AG10803 (cell line): ENCODE results near the gene SPATS1.
"Not testable (repeated sequence)": the region's sequence is repeated elsewhere in the genome, so short reads cannot be mapped to it uniquely, and the experiment has no call there.

ENCODE experiments used
- DNase-seq: peaks from one replicate; pipeline ENCODE4 v3.0.0; 2010; ENCODE audit warnings: low read depth
- H3K4me3 ChIP-seq: 2 replicates; pipeline ENCODE4 v1.5.1; 2011; ENCODE audit warnings: mild to moderate bottlenecking, low read length, control low read depth
- TF ChIP-seq, protein P1 (sequence below): conservative IDR thresholded peaks from 2 replicates; pipeline ENCODE4 v1.5.1; 2011; ENCODE audit warnings: mild to moderate bottlenecking, low read length, control low read depth, inconsistent platforms

The SPATS1 gene

DNA sequence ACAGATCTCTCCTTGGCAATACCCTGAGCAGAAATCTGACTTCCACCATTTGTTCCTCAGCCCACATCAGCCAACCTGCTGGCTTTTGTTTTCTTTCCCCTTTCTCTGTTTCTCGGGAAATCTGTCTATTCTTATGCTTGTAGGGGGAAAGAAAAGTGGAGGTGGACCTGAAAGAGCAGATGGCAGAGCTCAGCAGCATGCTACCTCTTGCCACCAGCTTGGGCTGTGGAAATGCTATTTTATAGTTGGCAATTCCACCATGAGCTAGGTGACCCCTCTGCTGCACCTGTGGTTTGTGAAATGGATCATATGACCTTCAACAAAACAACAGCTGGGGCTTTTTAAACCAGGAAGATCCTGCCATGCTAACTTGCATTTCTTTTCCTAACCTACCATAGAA, 6.8 kb upstream of the SPATS1 start:
- H3K4me3 ChIP-seq: no peak overlapping the region
- no peak for DNase-seq
- TF ChIP-seq, protein P1, sequence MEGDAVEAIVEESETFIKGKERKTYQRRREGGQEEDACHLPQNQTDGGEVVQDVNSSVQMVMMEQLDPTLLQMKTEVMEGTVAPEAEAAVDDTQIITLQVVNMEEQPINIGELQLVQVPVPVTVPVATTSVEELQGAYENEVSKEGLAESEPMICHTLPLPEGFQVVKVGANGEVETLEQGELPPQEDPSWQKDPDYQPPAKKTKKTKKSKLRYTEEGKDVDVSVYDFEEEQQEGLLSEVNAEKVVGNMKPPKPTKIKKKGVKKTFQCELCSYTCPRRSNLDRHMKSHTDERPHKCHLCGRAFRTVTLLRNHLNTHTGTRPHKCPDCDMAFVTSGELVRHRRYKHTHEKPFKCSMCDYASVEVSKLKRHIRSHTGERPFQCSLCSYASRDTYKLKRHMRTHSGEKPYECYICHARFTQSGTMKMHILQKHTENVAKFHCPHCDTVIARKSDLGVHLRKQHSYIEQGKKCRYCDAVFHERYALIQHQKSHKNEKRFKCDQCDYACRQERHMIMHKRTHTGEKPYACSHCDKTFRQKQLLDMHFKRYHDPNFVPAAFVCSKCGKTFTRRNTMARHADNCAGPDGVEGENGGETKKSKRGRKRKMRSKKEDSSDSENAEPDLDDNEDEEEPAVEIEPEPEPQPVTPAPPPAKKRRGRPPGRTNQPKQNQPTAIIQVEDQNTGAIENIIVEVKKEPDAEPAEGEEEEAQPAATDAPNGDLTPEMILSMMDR: no peak

DNA sequence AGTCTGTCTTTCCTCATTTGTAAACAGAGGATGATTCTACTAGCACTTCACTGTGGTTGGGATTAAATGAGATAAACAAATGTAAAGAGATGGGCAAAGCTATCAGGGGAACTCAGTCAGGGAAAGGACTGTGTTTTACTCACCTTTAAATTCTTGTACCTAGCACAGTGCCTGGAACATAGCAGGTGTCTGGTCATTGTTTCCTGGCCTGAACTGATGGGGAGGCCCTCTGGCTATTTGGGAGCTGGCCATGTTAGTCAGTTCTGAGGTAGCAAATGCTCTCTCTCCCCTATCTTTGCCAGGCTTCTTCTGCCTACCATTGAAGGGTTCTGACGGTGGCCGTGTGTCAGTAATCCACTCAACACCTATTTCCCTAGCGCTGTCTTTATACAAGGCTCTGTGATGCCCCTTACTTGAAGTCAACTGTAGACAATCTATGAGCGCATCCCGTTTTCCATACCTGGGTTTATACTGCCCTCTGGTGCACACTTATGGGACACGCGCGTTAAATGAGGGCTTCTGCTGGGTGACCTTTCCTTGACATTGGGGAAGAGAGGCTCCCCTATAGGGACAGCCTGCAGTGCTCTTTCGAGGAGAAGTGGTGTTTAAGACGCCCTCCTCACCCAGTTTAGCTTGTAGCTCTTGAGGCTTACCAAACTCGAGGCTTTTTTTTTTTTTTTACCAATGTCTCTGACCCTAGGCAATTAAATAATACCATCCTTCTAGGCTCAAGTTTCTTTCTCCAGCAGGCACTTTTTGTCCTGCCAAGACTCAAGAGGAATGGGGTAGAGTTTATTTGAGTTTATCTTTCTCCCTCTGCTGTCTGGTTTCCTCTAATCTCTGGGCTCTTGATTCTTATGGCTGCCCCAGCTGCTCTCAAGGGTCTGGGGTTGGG, 4.0 kb upstream of the SPATS1 start:
- DNase-seq: peak; percentile 53
- TF ChIP-seq, protein P1: peak; percentile 82
- H3K4me3 ChIP-seq: no peak overlapping the region

DNA sequence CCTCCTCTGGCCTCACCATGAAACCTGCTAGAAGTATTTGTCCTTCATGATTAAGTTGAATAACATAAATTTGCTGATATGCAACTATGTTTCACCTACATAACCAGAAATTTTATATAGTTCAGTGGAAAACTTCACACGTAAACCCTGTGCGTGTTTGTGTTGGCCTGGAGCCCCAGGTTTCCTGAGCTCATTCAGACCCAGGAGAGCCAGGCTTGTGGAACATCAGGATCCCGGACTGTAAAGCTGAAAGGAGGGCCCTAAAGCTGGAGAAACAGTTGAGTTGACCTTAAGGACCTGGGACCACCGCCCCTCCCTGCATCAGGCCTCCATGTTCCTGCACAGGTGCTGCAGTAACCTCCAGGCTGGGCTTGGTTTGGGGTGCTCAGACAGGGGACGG, 3.1 kb upstream of the SPATS1 start:
- no peak for DNase-seq
- TF ChIP-seq, protein P1: no peak
- no peak overlapping the region for H3K4me3 ChIP-seq

DNA sequence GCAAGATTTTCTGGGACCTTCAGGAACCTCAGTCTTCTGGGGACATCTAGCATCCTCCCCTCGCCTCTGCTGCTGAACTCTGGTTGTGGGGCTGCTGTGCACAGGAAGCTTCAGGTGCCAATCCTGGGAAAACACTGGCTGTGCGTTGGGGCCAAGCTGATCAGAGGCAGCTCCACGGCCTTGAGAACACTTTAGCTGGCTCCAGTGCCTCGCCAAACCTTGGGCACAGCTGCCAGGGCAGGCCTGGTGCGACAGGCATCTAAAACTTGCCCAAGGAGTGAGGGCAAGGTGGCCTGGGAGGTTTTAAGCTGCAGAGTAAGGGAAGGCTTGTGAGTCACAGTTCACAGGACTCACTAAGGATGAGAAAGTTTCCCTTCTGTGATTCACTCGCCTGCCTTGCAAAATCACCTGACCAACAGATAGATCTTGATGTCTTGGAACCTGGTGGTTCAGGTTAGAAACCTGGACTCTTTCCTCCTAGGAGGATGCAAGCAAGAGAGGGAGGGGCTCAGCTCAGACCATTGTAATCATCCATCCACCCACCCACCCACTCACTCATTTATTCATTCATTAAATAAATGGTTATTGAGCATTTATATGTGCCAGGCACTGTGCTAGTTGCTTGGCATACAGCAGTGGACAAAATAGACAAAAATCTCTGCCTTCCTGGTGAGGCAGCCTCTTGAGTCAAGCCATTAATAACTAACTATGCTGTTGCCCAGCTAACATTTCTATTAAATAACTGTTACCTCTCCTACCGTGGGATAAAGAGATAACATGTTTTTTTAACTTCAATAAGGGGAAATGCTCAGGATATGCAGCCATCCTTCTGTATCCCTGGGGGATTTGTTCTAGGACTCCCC, 2.5 kb upstream of the SPATS1 start:
- no peak overlapping the region for H3K4me3 ChIP-seq
- TF ChIP-seq, protein P1: no peak
- DNase-seq: peak; percentile 5

DNA sequence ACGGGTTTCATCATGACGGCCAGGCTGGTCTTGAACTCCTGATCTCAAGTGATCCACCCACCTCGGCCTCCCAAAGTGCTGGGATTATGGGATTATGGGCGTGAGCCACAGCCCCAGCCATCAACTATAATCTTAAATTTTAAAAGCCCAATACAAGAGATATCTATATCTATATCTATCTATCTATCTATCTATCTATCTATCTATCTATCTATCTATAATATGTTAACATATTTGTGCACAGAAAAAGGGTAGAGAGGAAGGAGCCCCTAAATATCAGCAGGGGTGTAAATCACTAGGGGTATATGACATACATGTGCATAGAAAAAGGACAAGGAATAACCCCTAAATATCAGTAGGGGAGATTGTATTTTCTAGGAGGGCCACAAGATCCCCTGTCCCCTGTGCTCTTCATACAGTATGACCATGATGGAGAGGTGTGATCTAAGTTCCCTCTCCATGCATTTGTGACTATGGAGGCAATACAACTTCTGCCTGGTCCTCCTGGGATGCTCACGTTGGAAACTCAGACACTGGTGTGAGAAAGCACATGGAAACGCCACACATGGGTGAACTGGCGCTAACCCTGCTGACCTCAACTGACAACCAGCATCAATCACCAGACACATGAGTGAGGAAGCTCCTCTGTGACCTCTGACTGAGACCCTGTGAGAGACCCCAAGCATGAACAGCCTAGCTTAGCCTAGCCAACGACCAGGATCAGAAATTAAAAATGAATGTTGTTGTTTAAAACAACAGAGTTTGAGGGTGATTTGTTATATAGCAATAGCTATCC, 1.2 kb upstream of the SPATS1 start:
- TF ChIP-seq, protein P1: no peak
- no peak overlapping the region for H3K4me3 ChIP-seq
- DNase-seq: no peak

DNA sequence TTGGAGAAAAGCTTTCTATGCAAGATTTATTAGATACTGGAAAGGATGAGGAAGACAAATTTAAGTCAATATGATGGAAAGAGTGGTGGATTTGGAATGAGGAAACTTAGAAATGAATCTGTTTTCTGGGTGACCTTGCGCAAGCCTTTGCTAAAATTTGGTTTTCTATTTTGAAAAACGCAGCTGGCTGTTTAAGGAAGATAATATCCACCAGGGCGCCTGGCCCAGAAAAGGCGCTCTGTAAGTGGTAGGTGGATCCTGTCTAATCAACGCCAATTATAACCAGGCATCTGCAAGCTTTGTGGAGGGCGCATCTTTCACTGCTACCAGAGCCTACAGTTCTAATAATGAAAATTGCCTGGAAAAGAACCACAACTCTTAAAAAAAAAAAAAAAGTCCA, 398 bp upstream of the SPATS1 start:
- DNase-seq: peak; percentile 5
- TF ChIP-seq, protein P1: no peak
- no peak overlapping the region for H3K4me3 ChIP-seq

DNA sequence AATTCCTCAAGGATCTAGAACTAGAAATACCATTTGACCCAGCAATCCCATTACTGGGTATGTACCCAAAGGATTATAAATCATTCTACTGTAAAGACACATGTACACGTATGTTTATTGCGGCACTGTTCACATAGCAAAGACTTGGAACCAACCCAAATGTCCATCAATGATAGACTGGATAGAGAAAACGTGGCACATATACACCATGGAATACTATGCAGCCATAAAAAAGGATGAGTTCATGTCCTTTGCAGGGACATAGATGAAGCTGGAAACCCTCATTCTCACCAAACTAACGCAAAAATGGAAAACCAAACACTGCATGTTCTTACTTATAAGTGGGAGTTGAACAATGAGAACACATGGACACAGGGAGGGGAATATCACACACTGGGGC, 4.4 kb downstream of the SPATS1 start:
- not testable (repeated sequence) for DNase-seq, H3K4me3 ChIP-seq
